Measurements from ENCODE around the gene TSHR.
"Not testable (repeated sequence)": the region's sequence is repeated elsewhere in the genome, so short reads cannot be mapped to it uniquely, and the experiment has no call there.

Gene TSHR

DNA sequence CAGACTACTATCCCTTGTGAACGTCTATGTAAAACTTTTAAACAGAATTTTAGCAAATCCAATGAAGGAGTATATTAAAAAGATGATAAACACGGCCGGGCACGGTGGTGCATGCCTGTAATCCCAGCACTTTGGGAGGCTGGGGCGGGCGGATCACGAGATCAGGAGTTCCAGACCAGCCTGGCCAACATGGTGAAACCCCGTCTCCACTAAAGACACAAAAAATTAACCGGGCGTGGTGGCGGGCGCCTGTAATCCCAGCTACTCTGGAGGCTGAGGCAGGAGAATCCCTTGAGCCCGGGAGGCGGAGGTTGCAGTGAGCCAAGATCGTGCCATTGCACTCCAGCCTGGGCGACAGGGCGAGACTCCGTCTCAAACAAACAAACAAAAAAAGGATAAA lies 2.2 kb upstream of the TSHR start:
- DNase-seq, result not testable (repeated sequence)

DNA sequence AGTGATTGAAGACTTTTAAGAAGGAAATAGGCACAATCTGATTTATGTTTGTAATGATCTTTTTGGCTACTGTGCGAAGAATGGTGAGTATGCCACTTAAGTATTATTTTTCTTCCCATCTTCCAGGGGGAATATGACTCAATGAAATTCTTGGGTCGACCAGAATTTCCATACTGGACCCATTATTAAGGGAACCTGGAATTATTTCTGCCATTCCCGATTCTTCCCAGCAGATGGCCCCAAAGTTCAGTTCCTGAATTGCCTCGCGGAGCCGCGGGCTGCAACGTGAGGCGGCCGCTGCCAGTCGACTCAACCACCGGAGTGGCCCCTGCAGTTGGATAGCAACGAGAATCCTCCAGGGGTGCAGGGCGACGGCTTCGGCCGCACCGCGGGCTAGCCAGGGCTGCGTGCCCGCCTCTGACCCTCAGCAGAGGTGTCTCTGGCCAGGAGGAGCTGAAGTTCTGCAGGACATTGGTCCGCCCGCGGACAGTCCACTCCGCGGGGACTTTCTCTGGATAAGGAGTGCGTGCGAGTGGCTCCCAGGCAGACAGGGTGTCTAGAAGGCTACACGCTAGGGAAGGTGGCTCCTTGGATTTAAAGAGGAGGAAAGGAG lies 628 bp upstream of the TSHR start:
- peak; percentile 73 for DNase-seq

DNA sequence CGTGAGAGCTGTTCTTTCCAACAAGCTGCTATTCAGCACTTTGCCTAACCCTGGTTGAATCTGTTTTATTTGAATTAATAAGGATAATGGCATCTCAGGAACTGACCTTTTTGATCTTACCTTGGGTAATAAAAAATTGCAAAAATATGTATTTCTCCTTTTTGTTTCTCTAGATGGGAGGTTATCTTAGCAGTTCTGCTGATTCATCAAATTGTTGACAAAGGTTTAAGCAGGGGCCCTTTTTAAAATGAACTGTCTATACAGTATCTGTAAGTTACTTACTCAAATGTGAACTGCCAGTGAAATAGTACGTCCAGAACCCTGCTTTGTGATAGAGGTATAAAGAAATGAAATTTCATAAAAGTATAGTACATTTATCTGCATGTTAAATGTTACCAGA lies 681 bp downstream of the TSHR start:
- no peak for DNase-seq

DNA sequence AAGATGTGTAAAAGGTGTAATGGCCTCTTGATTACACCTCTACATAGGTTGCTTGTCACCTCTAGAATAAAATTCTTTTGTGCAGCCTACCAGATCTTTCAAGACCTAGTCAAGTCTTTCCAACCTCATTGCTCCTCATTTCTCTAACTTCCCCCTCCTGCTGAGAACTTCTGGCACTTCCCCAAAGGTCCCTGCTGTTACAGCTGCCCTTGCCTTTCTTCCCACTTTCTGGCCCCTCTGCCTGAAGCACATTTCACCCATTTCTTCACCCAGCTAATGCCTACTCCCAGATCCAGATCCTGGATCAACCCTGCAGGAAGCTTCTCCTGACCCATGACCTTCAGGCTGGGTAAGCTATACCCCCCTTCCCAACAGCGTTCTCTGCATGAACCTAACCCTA lies 1.5 kb downstream of the TSHR start:
- no peak for DNase-seq

DNA sequence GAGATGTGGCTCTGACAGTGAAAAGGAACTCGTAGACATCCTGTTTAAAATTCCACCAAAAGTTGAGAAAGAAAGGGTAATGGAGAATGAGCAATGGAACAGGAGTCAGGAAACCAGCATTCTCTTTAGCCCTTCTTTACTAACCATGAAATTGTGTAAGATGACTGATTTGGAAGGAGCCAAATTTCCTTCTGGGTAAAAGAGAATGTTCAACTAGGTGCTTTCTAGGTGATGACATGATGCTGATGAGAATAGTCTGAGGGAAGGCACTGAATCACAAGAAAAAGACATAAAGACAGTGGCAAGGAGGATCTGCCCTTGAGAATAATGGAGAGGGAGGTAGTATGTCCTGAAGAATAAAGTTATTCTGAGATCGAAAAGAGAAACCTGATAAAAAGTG lies 2.2 kb downstream of the TSHR start:
- DNase-seq, result no peak

DNA sequence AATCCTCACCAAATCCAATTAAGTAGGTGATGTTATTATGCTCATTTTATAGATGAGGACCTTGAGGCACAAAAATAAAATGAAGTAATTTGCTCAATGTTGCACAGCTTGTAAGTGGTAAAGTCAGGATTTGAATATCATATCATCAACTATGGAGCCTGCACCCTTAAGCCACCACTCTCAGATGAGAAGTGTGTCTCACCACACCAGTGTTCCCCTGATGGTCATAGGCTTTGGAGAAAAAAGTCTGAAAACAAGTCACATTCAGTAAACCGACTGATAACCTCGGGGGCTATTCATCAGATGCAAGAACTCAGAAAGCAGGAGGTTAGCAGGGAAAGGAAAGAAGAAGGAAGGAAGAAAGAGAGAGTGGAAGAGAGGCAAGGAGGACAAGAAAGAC lies 2.8 kb downstream of the TSHR start:
- no peak for DNase-seq

DNA sequence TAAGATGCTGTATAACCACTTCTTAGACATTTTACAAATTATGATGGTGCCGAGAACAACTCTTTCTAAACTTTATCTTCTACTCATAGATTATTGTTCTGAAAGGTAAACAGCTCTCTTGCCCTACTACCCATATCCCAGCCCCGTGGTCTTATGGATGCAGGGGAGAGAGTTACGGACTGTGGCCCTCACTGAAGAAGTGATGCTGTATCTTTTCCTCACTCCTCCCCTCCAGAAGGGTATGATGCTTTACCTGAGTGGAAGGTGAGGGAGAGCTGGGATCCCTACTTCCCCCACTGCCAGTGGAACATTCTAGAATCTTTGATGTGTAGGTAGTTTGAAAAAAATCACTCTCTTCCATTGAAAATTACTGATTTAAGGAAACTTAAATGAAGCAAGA lies 3.5 kb downstream of the TSHR start:
- no peak for DNase-seq

DNA sequence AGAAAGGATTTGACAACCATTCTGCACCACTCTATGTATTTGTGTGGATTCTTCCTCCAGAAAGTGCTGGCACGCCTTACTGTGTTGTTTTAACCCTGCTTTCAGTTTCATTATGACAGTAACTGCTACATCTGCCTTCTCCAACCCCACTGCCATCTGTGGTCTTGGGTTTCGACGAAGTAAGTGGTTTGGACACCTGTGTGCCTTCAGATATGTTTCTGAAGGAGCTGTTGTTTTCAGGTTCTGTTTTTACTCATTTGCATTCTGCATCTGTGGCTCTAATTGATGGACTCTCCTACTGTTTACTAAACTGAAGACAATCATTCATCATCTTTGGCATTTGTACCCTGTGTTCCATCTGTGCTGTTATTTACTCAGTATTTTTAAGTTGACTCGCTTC lies 4.1 kb downstream of the TSHR start:
- peak; percentile 56 for DNase-seq

DNA sequence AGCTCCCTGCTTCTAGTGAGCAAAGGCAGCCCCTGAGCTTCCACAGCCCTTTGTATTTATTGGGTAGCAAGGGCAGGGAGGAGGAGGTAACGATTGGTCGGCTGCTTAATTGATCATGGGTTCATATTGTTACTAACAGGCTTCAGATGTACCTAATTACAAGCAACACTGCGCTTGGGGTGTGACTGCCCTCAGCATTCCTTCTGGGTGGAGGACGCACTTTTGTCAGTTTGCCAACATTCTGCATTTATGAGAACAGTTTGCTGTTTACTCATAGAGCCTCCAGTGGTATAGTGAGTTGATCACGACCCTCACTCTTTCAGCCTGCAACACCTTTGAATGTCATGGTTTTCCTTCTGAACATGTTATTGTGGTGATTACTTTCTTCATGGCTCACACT lies 9.6 kb downstream of the TSHR start:
- no peak for DNase-seq

DNA sequence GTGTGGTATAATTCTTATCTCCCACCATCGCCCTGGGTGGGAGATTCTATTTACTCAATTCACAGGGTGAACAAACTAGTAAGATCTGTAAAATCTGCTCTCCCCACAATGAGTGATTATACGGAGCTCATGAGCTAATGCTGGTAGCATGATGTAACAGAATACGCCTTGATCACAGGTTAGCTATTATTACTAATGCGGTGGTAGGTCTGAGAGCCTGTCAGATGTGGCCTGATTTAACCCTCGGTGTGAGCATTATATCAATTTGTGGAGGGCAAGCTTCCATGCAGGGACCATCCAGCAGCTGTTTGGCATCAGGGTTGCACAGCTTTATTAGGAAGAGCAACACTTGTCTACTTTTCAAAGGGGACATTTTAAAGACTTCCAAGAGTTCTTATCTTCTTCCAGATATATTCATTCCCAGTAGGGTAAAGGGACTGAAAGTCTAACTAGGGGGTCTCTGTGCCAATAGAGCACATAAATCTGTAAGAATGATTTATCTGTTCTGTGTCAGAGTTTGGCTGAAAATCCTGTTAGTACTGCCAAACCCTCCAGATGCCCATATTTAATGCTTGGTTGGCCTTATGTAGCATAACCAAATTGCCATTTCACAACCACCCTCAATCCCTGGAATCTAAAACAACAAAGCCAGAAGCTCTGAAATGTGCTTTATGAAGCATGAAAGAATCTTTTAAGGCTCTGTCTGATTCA lies 18.7 kb downstream of the TSHR start:
- no peak for DNase-seq

DNA sequence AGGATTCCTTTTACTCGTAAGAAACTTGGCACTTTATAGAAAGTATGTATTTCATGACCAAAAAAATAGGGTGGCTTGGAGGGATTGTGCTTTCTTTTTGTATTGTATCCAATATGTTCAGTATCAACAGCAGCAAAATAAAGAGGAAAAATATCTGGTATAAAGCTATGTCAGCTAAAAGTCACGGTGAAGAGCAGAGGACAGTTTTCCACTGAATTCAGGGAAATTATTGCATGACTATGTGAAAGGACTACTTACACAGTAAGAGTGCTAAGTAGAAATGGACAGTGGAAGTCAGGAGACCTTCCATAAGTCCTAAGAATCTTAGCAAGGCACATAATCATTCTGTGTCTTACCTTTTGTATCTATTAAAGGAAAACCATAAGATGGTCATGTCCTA lies 19.3 kb downstream of the TSHR start:
- DNase-seq, result no peak

DNA sequence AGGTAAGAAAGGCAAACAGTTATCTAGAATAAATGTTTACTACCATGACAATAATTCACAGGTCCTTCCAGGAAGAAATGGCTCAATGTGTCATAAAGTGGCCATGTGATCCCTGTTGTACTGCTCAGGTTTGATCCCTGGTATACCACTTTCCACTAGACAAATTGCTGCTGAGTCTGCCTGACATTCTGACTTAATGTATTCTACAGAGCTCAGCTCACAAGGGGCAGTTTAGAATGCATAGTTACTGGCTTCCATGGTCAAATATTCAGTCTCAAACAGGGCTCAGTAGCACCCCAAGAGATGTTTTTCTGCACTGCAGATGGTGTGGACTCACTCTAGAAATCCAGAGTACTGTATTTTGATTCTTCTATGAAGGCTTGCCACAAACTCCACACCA lies 21.8 kb downstream of the TSHR start:
- no peak for DNase-seq

DNA sequence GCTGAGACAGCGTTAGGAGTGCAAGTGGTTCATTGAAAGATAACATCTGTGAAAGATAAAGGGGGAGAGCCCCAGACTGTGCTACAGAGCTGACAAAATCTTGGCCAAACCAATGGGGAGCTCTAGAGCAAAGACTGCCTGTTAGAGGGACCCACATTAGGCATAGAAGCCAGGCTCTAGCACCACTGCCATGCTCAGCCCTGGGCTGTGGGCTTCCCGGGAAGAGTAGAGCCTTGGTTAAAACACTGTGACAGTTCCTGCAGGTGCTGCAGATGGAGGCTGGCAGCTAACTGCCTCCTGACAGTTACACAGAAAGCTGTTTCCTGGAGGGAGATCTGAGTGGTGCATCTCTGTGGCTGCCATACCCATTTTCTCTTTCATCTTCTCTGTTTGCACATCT lies 23.0 kb downstream of the TSHR start:
- no peak for DNase-seq

DNA sequence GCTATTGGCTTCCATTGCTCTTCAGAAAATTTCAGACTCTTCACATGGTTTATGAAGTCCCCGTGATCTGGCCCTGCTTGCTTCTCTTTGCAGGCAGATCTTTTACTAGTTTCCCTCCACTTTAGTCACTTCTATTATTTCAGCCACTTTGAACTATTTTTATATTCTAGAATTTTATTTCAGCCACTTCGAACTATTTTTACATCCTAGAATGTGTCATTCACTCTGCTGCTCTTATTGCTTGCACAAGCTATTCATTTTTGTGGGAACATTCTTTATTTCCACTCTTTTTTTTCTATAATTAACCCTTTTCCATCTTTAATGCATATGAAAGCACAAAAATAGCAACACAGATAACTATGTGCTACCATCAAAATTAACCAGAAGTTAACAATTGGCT lies 24.5 kb downstream of the TSHR start:
- DNase-seq, result no peak

DNA sequence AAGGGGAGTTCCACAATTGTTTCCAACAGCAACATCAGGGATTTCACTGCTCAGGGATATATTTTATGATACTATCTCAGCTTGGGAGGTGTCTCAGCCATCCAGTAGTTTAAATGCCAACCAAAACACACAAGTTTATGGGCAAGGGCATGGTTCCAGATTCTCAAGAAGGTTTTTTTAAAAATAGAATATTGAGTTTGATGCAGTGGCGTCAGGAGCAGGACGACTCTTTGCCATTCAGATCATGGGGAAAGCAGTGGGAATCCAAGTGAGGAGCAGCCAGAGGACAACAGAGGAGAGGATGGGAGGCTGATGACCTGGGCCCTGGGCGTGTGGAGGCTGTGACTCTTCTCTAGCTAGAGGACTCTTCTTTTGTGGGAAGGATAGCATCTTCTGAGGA lies 25.7 kb downstream of the TSHR start:
- DNase-seq, result no peak

DNA sequence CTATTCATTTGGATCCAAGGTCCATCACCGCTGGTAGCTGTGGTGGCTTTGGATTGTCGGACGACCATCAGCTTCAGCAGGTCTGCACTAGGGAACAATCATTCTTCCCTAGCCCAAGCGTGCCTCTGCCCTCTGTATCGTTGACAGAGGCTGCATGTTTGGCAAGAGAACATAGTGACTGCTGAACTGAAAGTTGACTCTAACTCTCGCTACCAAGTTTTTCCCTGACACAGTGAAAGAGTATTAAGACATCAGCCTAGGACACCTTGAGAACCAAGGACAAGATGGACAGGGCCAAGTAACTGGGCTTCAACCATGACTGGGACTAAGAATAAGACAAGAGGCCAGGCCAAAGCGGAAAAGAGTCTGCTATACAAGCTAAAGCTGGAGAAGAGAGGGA lies 26.3 kb downstream of the TSHR start:
- no peak for DNase-seq

DNA sequence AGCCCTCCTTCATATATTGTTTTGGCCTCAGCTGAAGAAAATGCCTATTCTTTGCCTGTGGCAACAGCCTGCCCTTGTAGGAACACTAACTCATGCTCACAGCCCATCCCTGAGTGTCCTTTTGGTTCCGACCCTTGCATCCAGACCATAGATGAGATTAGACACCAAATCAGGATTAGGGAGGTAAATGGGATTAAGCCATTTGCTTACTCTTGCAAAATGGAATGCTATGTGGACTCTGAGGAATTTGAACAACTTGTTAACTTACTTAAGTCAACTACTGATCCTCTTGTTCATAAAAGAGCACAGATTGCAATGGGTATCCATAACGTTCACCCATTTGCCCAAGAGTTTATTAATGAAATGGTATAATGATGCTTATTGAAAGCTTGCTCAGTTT lies 27.3 kb downstream of the TSHR start:
- no peak for DNase-seq

DNA sequence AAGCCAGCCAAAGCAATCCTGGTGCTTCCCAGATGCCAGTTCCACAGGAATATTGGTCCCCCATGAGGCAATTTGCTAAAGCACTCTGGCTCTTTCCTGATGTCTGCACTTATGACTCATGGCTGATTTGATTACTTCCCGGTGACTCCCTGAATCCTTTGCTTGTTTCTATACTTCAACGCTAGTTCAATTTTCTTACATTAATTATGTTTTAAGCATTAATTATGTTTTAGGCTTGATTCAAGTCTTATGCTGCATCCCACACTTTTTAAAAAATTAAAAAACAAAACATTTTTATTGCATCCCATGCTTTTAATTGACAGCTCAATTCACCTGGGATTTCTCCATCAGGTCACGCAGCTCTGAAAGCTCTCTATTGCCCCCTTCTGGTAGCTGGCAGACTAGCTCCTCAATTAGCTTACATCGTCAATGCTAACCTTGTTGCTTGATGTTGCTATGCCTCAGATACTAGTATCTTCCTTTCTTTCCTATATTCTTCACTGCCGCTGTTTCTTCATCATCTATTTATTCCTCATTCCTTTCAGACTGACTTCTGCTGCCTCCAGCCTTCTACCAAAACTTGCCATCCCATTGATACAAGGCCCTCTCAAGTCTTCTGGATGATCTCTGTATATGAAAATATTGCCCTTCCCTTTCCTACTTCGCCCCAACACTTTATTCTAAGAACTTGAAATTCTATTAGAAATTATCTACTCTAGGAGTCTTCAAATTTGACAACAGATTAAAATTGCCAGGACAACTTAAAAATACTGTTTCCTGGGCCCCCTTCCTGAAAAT lies 32.0 kb downstream of the TSHR start:
- DNase-seq, result peak; percentile 60

DNA sequence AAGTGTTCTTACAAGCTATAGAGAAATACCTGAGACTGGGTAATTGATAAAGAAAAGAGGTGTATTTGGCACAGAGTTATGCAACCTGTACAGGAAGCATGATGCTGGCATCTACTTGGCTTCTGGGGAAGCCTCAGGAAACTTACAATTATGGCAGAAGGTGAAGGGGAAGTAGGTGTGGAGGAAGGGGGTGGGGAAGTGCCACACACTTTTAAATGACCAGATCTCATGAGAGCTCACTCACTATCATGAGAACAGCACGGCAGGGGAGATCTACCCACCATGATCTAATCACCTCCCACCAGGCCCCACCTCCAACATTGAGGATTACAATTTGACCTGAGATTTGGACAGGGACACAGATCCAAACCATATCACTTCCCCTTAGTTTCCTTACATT lies 32.8 kb downstream of the TSHR start:
- DNase-seq, result no peak

DNA sequence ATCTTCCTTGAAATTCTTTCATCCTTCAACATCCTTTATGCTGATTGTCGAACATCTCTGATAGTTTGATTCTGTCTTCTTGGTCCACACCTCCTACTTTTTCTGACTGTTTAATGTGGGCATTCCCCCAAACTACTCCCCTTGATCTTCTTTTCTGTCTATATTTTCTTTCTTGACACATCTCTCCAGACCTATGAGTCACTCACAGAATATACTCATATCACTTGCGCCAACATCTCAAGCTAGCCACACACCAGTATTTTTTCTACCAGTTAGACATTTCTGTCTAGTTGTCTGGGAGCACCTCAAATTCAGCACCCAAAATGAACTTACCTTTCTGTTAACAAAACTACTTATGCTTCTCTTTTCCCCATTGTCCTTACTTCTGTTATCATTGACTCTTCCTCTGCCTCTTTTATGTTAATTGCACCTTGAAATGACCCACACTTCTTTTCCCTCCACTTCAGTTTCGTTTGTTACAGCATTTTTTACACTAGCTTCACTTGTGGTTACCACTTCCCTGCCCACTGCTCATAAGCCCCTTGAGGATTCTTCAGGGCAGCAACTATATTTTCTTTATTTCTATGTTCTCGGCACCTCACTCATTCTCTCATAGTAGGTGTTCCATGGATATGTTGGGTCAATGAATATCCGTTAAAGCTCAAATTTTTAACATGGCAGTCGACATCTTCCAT lies 33.5 kb downstream of the TSHR start:
- no peak for DNase-seq

DNA sequence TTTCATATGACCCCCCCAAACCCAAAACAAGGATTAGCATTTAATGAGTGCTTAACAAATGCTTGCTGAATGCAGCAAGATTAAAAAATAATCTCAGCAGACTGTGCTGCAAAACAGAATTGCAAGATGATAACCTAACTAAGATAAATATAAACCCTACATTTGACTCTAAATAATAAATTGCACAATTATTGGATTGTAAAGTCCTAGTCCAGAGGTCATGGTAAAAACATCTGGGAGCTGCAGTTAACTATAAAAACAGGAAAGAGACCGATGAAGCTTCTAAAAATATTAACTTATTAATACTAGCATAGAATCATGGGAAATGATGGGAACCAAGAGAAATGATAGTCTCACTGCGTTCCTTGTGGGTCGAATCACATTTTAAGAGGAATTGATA lies 37.2 kb downstream of the TSHR start:
- DNase-seq, result no peak

DNA sequence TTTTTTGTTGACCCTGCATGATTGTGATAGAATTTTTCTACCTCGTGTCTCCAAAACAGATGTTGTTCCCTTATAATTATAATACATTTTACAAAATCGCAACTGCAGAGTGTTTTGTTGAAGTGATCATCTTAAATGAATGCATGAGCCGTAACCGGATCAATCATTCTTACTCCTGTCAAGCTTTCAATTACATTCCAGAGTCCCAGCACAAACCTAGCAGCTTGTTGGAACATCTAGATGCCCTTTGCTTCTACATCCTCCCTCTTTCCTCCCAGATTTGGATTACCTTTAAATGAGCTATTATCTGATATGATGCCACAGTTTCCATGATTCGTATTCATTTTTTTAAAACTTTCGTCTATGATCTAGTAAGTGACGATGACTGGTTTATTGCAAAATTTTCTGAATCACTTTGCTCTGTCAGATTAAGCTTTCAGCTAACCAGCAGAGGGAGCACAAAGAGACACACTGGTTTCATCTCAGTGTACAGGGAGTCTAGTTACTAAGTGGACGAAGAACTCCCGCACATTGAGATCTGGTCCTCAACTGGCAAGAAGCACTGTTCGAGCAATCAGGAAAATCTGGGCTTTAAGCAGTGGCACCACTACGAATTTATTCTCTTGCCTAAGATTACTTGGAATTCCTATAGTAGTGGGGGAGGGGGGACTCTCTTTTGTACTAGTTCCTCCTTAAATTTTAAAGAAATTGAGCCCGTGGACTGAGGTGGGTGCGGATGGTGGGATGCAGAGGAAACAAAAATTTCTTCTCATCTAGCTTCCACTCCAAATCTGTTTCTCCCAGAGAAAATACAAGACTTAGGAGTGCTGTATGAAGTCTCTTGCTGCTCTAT lies 40.9 kb downstream of the TSHR start:
- DNase-seq, result no peak

DNA sequence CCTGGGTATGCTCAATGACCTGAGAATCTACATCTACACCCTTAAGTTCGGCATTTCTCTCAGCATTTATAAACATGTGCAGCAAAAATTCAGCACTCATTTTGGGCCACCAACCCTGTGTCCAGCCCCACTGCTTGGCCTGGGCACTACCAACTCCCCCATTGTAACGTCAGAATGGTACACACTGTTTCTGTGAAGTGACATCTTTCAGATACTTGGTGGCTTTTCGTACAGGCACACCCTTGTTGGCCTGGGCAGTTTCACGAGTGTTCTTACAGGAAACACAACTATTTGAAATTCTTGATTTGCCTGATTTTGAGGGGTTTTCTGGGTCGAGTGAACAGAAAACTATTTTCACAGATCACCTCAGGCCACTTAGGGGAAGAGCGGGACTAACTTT lies 46.0 kb downstream of the TSHR start:
- DNase-seq, result no peak
